Hindlimb muscle (tissue), 1 donor: ENCODE measurements around the gene FRAS1. TPM values are rescaled to one million over a fixed set of nuclear protein-coding genes. Genes with fewer than 3 reads are reported as not detected.
"Not testable (repeated sequence)": the region's sequence is repeated elsewhere in the genome, so short reads cannot be mapped to it uniquely, and the experiment has no call there.

Source experiments
- DNase-seq: peaks from one replicate; pipeline ENCODE4 v3.0.0-alpha.2; 2013
- polyA plus RNA-seq: library from polyadenylated mRNA; unstranded; fragments of 120-200 nt; gene quantifications from one replicate; pipeline ENCODE4 v1.2.1, GENCODE V29; 2013; ENCODE audit not compliant: insufficient read length

FRAS1 gene
- polyA plus RNA-seq, 1 donor = 4.6 TPM

GRCh38 chr4:78119698-78120097, 62.6 kb downstream of the FRAS1 start:
- DNase-seq = no peak

DNA sequence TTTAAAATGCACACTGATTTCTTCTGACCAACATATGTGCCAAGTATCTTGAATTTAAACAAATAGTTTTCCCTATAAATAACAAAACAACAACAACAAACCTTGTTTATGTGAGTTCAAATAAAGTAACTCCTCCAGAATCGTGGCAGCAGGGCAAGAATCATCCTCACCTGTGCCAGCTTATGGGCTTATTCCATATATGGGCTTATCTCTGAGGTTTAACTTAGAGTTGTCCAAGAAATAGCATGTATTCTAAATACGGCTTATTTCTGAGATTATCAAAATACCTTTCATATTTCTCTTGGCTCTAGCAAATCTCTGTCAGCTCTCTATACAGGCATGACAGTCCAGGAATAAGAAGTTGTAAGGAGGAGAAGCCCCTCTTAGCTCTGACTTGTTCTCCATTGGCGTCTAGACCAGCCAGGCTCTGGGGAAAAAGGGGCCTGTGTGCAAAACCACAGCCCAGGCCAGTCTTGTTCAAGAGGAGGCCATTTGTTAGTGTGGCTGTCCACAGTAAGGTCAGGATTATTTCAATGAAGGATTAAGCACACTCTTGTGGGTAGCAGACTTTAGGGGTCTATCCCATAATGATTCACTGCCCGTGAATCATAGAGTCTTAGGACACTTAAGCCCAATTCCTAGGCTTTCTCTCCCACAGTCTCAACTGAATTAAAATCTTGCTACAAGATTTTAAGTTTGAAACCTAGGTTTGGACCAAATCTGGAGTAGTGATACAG, 63.2 kb downstream of the FRAS1 start:
- no peak for DNase-seq

DNA sequence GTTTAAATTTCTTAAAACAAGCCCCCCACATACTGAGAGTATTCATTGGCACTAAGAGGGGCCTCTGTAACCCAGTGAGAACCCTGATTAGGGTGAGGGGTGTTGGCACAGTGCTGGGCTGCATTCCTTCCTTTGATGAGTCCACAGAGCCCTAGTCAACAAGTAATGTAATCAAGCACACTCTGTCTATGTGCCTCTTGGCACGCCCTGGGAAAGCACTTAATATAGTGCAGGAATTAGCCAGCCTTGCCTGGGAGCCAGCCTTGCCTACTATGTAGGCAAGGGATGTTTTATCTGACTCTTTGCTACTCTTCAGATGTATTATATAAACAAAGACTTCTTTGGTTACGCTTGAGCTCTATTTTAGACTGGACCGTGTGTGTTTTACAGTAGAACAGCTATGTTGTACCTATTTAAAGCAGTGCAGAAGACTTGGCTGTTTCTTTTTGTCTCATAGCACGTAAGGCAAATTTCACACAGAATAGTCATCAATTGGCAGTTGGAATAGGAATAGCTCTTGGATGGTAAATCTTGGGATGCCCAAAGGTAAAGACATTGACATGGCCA, 64.3 kb downstream of the FRAS1 start:
- DNase-seq = no peak

- DNase-seq = not testable (repeated sequence)
Measured at GRCh38 chr4:78125834-78126331, 68.8 kb downstream of the FRAS1 start.

- DNase-seq = no peak
Measured at GRCh38 chr4:78129383-78130108, 72.4 kb downstream of the FRAS1 start.

GRCh38 chr4:78131403-78131802, 74.3 kb downstream of the FRAS1 start:
- DNase-seq = no peak

- no peak for DNase-seq
Measured at GRCh38 chr4:78136109-78137081, 79.3 kb downstream of the FRAS1 start.

DNA sequence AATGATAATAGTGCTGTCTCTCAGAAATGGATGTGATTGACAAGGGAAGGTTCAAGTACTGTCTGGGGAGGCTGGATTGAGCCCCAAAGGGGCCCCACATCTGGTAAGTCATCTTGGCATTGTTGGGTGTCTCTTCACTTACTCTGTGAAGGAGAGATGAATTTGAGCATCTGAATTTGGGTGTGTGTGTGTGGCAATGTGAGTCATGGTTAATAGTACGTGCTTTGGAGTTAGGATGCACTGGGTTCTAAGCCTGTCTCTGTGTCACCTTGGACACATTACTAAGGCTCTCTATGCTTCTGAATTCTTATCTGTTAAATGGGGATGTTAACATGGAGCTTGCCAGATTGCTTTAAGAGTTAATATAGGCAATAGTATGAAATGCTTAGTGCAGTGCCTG, 80.4 kb downstream of the FRAS1 start:
- no peak for DNase-seq

- DNase-seq = no peak
Measured at GRCh38 chr4:78138252-78138651, 81.1 kb downstream of the FRAS1 start.

GRCh38 chr4:78143634-78144033, 86.5 kb downstream of the FRAS1 start:
- no peak for DNase-seq

DNA sequence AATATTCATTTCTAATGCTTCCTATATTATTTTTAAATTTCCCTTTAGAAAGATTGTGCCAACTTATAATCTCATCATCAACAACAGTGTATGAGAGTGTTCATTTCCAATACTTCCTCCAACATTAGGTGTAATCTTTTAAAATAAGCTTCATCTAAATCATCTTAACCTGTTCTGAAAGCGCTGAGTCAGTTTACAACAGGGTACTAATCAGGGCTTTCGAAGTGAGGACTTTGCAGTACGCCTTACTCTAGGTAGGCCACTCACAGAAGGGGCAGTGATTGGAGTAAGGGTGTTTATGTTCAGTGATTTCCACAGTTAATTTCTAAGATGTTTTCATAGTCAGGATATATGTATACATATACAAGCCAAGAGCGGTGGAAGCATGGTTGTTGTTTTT, 87.9 kb downstream of the FRAS1 start:
- DNase-seq = no peak

DNA sequence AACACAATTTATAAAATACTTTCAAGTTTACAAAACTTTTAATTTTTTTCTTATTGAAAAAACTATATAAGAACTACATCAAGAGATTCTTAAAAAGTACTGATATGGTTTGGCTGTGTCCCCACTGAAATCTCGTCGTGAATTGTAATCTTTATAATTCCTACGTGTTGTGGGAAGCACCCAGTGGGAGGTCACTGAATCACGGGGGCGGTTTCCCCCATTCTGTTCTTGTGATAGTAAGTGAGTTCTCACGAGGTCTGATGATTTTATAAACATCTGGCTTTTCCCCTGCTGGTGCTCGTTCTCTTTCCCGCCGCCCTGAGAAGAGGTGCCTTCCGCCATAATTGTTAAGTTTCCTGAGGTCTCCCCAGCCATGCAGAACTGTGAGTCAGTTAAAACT, 88.5 kb downstream of the FRAS1 start:
- no peak for DNase-seq

DNA sequence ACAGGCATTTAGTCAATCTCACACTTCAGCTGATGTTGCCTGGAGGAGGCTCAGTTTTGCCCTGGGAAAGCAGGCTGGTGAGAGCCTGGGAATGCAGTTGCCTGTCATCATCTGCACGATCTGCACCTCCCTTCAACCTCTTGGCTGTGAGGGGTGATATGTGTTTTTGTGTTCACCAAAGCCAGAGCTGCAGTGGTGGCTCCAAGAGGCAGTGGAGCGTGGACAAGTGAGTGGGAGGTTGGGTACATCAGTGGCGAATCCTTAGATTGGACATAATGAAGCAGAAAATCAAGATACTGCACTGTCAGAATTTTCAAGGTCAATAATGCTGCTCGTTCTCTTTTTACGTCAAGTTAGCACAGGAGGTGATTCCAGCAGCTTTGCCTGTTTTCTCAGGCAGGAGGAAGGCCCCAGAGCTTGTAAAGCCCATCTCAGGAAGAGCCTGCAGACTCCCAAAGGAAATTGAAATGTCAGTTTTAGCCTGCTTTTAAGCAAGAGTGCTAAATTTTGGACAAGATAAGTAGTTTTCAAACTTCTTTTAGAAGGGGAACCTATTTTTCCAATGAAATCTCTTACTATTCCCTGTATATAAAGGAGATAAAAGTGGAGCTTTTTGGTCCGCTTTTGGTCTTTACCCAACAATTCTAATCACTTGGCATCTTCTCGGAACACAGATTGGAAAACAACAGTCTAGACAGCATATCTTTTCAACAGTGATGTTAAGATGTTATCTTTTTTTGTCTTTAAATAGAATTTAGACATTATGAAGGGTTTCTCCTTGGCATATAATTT, 92.8 kb downstream of the FRAS1 start:
- DNase-seq = no peak

GRCh38 chr4:78150543-78150864, 93.4 kb downstream of the FRAS1 start:
- DNase-seq = no peak

- no peak for DNase-seq
Measured at GRCh38 chr4:78152795-78153194, 95.7 kb downstream of the FRAS1 start.

DNA sequence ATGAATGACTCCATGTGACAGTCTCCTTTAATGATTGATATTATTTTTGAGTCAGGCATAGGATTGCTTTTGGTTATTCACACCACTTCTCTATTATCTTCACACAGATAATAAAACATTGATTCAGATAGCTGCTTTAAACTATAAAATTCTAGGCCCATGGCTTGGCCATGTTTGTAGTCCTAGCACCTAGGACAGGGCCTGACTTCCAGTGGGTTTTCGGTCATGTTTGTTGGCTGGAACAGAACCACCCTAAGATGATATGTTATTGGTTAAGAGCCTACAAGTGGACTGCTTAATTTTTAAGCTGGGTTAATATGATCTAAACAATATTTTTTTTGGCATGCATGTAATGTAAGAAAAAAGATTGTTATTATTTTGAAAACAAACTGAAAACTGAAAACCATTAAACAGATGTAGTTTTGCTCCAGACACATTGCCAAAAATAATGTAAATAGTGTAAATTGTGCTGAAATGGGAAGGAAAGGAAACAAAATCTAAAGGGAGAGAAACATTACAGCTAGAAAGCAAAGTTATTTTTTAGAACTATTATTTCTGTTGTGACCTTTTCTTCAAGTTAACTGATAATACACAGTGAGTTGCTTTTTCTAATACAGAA, 98.0 kb downstream of the FRAS1 start:
- no peak for DNase-seq

DNA sequence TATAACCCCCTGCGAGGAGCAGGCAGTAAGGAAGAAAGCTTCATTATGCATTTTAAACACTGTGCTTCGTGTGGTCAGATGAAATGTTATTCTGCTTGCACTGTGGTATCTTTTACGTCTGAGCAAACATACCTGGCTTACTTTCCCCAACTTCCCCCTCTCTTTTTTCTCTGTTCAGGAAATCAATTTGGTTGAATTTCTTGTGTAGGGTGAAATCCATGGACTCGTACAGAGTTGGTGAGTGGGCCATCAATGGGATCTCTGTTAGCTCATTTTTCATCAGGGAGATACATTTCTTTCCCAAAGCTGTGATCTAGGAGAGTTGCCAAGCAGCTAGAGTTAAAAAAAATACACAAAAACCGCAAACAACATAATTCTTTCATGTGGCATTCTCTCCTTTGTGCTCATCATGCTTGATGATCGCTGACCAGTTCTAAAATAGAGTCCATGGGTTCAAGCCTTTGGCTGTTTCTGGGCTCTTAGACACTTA, 98.5 kb downstream of the FRAS1 start:
- no peak for DNase-seq

DNA sequence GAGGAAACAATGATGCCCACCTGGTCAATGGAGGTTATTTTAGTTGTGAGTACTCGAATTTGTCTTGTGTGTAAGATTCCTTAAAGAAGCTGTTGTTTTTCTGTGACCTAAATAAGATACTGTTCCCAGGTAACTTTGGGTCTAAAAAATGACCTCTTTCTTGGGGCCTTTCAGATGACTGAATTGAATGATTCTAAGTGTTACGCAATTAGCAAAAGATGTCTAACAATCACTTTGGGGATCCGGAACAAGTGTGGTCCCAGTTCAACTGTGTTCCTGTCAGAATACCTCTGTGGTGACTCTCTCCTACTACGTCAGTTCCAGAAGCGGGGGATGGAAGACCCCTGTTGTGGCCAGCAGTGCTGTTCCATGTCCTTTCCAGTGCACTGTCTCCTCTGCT, 99.4 kb downstream of the FRAS1 start:
- no peak for DNase-seq

GRCh38 chr4:78162342-78162741, 105.2 kb downstream of the FRAS1 start:
- DNase-seq = no peak

- no peak for DNase-seq
Measured at GRCh38 chr4:78162821-78163220, 105.7 kb downstream of the FRAS1 start.

DNA sequence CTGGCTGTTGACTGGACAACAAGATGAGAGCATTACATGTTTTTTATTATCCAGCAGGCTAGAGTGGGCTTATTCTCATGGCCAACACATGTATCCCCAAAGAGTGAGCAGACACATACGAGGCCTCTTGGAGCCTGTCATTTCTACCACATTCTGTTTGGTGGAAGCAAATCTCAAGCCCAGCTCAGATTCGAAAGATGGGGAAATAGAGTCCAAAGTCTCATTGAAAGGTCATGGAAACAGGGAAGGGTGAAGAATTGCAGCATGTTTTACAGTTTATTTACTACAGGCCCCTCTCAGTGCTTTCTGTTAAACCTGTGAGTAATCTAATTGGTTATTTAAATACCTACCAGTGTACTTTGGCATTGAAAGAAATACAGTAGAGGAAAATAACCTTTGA, 108.6 kb downstream of the FRAS1 start:
- no peak for DNase-seq
